ENCODE results near the gene PRKG1.

The PRKG1 gene

DNA sequence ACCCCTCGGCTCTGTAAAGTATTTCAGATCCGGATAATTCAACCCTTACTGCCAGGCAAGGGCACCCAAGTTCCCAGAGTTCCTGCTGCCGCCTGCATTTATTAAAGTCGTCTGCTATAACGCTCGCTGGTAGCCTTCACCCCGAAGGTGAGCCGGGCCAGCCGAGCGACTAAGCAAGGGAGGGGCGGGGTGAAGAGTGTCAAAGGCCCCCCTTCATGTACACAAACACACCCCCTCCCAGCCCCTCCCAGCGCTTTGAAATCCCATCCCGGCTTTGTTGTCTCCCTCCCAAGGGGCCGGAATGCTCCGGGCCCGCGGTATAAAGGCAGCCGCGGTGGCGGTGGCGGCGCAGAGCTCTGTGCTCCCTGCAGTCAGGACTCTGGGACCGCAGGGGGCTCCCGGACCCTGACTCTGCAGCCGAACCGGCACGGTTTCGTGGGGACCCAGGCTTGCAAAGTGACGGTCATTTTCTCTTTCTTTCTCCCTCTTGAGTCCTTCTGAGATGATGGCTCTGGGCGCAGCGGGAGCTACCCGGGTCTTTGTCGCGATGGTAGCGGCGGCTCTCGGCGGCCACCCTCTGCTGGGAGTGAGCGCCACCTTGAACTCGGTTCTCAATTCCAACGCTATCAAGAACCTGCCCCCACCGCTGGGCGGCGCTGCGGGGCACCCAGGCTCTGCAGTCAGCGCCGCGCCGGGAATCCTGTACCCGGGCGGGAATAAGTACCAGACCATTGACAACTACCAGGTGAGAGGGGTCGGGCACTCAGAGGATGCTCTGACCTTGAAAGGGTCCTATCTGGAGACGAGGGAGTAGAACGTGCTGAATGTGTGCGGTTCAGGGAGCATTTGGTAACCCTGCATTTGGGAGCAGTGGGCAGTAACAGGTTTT, 1239.9 kb downstream of the PRKG1 start, which contains the start of gene DKK1:
TSS of gene DKK1 (plus strand) at position 349 of the 889 bp plus-strand sequence. CDS start at position 503, 154 bp downstream.
- DNase-seq: peak; percentile 39

DNA sequence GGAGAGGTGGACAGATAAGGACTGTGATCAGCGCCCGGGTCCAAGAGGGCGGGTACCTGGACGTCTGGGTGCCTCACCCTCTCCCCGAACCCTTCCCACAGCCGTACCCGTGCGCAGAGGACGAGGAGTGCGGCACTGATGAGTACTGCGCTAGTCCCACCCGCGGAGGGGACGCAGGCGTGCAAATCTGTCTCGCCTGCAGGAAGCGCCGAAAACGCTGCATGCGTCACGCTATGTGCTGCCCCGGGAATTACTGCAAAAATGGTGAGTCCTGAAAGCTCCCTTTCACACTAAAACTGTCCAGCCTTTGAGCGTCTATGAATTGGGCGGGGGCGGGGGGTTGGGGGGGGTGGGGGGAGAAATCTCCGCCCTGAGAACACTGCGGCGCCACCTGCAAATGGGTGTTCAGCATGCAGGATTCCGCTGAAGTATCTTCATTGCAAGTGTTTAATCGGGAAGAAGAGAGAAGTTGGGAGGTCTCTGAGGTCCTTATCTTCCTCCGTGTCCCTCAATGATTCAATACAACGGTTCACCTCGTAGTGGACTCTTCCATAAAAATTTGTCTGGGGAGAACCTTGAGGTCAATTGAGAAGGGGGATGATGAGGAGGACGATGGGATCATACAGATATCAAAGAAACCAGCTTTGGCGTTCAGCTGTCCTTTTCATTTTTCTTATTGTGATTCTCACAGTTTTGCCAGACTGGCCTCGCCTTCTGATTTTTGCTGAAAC, 1240.7 kb downstream of the PRKG1 start:
- DNase-seq: peak; percentile 2

DNA sequence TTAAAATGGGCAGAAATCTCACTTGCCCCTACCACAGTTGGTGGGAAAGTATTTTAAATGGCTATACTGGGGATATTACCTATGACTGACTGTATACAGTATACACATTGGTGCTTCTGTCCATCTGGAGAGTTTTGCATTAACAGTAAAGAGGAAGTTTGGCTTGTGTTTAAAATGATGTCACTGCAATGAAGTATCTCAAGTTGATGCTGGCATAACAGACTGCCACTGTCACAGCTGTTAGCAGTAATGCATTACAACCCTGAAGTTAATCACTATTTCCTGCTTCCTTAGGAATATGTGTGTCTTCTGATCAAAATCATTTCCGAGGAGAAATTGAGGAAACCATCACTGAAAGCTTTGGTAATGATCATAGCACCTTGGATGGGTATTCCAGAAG, 1241.7 kb downstream of the PRKG1 start:
- DNase-seq: no peak

DNA sequence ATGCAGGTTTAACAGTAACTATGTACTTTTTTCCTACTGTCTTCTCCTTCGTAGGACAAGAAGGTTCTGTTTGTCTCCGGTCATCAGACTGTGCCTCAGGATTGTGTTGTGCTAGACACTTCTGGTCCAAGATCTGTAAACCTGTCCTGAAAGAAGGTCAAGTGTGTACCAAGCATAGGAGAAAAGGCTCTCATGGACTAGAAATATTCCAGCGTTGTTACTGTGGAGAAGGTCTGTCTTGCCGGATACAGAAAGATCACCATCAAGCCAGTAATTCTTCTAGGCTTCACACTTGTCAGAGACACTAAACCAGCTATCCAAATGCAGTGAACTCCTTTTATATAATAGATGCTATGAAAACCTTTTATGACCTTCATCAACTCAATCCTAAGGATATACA, 1242.2 kb downstream of the PRKG1 start:
- no peak for DNase-seq

DNA sequence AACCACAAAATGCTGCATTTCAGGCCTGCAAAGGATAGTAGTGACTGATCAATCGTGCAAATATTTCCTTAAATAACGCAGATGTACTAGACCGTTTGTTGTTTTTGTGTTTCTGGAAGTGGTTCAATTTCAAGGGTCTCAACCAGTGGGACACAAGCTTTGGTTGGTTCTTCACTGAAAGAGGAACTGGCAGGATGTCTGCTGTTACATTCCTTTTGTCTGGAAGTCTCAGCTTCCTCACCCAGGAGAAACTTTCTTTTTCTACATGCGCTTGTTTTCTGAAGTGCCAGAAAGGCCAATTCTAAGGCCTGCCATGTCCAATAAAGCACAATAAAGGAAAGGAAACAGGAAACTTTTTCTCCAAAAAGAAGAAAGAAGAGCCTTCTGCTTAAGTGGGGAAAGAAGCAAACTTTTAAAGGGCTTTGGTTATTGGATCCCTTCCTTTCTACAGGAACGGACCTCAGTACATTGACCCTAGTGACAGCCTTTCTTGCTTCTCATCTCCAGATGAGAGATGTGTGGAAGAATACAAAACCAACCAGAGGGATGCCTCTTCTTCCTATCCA, 1243.9 kb downstream of the PRKG1 start:
- DNase-seq: no peak

DNA sequence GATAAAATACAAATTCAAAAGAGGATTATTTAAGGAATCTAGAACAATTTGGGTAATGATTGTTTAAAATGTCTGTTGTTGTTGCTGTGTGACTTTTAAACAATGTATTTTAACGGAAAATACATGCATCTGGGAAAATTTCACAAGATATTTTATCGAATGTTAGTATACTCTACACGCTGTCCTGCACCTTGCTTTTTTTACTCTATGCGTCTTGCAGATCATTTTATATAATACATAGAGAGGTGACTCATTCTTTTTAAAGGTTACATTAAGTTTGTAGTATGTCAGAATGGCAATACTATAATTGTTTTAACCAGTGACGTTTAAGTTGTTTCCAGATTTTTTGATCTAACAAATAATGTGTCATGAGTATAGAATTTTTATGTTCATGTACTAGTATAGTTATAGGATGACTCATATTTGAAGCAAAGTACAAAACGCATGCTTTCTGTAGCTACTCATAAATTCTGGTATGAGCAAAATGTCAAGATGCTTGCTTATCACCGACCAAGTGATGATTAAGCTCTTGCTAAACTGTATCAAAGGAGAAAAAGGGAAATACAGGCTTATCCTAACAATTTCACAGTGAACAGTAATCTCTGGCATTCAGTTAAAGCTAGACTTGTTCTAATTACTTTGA, 1244.7 kb downstream of the PRKG1 start:
- DNase-seq: no peak

DNA sequence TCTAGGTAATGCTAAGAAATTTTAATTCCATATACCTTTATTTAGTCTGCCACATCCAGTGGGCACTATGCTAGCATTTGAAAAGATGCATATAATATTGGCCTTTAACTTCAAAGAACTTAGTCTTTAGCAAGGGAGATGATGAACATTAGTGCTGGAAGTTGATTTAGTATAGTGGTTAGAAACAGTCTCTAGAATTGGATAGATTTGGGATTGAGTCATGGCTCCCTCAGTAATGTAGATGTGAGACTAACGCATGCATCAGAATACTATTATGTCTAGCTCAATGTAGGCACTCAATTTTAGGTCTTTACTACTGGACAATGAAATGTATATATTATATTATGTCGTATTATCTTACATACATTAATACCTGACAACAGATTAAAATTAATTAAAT, 1245.6 kb downstream of the PRKG1 start:
- DNase-seq: no peak

DNA sequence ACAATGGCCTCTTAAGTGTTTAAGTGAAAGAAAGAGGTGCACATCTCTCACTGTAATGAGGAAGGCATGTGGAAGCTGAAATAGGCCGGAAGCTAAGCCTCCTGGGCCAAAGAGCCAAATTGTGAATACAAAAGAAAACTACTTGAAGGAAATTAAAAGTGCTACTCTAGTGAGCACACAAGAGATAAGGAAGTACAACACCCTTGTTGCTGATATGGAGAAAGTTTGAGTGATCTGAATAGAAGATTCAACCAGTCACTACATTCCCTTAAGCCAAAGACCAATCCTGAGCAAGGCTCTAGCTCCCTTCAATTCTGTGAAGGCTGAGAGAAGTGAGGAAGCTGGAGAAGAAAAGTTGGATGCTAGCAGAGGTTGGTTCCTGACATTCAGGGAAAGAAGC, 1248.0 kb downstream of the PRKG1 start:
- DNase-seq: no peak

DNA sequence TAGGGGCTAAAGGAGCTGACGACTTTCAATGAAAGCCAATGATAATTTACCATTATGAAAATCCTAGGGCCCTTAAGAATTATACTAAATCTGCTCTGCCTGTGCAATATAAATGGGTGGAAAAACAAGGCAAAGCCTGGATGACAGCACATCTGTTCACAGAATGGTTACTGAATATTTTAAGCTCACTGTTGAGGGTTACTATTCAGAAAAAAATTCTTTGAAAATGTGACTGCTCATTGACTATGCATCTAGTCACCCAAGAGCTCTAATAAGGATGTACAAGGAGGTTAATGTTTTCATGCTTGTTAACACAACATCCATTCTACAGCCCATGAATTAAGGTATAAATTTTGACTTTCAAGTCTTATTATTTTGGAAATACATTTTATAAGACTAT, 1248.6 kb downstream of the PRKG1 start:
- DNase-seq: no peak

DNA sequence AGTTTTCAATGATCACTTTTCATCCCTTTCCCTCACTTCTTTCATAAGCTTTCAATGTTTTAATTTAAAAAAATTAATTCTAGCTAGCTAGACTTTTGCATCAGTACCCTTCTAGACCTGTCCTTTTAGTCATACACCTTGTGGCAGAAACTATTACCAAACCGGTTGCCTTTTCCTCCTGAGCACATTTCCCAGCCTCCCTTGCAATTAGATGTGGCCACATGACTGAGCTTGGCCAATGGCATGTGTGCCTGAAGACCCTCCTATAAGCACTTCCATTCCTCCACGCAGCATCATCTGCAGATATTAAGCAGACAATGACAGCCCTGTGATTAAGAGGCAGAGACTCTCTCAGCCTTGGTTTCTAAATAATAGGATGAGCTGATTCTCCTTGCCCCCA, 1252.1 kb downstream of the PRKG1 start:
- DNase-seq: no peak

DNA sequence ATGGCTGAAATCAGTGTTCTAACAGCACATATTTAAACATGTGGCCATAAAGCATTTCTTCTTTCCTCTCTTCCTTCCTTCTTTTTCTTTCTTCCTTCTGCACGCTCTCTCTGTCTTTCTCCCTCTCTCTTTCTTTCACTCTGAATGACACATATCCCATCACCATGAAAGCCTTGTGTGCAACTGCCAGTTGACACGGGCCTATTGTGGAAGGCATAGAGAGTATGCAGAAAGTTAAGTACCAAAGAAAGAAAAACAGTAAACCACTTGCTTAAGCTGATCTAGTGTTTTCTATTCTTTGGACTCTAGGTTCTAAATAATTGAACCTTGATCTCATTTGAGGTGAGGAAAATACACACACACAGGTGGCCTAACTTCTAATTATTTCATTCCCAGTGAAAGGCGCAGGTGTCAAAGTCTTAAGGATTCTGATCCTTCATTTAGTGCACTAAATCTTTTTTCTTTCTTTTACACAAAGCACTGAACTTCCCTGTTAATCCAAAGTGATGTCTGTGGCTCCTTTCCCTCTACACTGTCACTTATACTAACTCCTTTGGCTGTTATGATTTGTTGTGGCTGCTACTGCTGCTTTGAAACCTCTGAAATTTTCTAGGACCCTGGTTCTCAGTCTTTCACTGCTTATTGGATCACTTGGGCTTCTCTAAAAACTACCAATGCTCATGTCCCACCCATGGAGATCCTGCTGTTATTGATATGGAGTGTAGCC, 1257.5 kb downstream of the PRKG1 start:
- no peak for DNase-seq

DNA sequence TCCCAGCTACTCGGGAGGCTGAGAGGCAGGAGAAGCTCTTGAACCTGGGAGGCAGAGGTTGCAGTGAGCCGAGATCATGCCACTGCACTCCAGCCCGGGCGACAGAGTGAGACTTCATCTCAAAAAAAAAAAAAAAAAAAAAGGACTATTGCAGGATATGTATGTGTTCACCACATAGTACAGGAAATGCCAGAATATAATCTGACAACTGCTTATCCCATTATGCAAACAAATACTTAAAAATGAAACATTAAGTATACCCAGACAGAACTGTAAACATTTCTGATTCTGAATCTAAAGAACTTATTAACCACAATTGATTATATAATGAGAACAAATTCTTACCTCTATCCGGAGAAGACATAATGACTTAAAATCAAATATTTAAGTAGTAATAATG, 1258.5 kb downstream of the PRKG1 start:
- no peak for DNase-seq

DNA sequence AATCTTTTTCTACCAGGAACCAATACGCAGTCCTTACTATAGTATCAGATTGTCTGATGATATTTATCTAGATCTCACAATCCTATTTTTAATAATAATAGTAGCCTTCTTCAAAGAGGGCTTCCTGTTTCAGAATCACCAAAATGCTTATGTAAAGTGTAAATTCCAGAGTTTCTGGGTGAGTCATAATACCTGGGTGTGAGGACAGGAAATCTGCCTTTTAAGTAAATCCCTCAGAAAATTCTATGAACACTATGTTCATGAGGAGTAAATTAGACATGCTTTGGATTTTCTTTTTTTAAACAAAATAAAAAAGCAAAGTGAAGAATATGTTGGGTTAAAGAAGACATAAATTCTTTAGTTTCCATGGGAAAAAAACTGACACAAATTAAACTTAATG, 1260.3 kb downstream of the PRKG1 start:
- DNase-seq: no peak

DNA sequence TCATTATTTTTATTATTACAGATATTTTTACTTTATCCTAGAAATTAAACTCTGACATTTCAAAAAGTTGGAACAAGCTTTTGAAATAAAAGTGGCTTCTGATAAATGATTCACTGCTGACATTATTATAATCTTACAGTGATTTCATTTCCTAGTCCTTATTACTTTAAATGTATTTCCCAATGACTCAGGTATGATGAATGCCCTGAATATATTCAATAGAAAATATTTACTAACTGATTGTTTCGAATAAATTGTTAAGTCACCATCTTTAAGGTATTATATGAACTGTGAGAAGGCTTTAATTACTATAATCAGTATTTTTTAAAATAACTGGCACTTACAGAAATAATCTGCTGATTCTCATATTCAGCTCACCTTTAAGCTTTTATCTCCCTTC, 1261.4 kb downstream of the PRKG1 start:
- DNase-seq: no peak

DNA sequence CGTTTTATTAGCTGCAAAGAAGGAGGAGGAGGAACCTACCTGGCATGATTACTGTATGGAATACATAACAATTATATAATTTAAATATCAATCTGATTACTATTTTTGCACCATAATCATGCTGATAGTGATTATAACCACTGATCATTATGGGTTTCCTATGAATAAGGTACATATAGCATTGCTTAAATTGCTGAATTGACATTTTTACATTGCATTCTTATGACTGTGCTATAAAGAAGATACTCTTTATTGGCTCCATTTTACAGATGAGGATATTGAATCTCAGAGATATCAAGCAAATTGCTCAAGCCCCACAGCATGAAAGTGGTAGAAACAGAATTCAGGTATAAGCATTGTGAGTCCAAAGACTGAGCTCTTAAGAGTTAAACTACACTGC, 1262.9 kb downstream of the PRKG1 start:
- no peak for DNase-seq

DNA sequence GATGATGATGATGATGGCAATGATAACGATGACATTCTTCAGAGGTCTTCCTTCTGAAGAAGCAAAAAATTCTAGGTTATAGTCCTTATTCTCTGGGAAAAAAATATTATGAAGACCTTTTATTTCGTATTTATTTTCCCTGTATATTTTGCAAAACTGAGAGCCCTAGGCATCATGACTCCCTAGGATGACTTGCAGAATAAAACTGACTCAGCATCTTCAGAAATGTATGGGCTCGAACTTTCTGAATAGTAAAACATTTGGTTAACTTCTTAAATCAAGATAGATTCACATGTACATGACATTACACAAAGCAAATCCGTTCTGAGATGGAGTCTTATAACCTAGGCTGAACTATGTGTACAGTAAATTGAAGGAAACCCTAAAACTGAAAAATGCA, 1269.2 kb downstream of the PRKG1 start:
- DNase-seq: no peak

DNA sequence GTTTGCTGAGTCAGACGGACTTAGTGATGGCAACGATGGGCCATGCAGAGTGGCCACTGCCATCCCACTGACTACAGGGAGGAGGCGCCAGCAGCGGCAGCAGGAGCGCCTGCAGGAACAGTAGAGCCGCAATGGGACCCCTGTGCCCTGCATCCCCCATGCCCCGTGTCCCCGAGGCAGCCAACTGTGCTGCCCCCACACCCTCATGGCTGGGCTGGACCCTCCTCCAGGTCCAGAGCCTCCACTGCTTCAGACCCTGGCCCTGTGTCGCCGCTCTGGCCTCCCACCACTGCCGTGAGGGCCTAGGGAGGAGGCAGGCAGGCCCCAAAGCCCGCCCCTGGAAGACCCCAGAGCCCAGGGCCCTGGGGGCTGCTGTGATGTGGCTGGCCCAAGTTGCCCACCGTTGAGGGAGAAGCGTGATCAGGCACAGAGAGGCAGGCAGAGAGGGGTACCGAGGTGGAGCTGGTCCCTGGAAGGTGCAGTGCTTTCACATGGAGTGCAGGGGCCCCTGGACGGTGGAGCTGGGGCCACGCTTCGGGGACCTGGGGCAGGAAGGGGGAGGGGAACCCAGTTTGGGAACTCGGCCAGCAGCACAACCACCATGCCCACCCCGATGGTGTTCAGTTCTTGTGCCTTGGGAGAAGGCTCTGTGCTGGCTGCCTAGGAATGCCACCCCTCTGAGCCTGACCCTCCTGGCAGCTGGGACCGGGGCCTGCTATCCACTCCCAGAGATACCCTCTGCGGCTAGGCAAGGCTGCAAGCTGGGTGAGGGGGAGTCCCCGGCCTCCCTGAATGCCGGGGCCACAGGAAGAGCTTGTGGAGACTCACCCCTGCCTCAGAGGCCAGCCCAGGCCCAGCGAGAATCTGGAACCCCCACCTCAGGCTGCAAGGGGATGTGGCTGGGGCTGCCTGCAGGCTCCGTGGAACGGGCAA, 1272.4 kb downstream of the PRKG1 start:
- DNase-seq: no peak

DNA sequence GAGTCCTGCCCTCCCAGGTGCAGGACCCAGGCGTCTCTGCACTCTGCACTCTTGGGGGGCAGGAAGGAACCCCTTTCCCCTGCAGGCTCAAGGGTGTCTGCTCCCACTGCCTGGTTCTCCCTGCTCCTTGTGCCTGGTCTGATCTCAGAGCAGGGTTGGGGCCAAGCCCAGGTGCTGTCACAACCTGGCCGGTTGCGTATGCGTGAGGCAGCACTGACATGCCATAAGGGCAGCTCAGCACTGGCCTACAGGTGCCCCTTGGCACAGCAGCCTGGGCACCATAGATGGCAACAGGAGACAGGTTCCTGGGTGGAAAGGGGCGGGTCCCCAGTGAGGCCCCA, 1273.0 kb downstream of the PRKG1 start:
- no peak for DNase-seq
